Osteocyte (in vitro differentiated cells): ENCODE results near the gene HEPN1. TPM values are rescaled to one million over a fixed set of nuclear protein-coding genes. Genes with fewer than 3 reads are reported as not detected.

Experiments
- DNase-seq: peaks from one replicate; pipeline ENCODE4 v3.0.0; 2021; ENCODE audit warnings: mixed read lengths; ENCODE audit not compliant: unreplicated experiment; ENCODE audit errors: extremely low spot score
- H3K27ac Mint-ChIP-seq: one replicate; pipeline ENCODE4 v1.8.0; 2021; ENCODE audit warnings: mild to moderate bottlenecking, mixed read lengths; ENCODE audit not compliant: unreplicated experiment
- H3K27me3 Mint-ChIP-seq: one replicate; pipeline ENCODE4 v1.8.0; 2021; ENCODE audit warnings: mixed read lengths; ENCODE audit not compliant: unreplicated experiment
- H3K36me3 Mint-ChIP-seq: one replicate; pipeline ENCODE4 v1.8.0; 2021; ENCODE audit warnings: mixed read lengths; ENCODE audit not compliant: unreplicated experiment
- H3K4me1 Mint-ChIP-seq: one replicate; pipeline ENCODE4 v1.8.0; 2021; ENCODE audit warnings: mixed read lengths; ENCODE audit not compliant: unreplicated experiment
- H3K4me3 Mint-ChIP-seq: one replicate; pipeline ENCODE4 v1.8.0; 2021; ENCODE audit warnings: mild to moderate bottlenecking, moderate library complexity, mixed read lengths; ENCODE audit not compliant: unreplicated experiment
- H3K9me3 Mint-ChIP-seq: one replicate; pipeline ENCODE4 v1.8.0; 2021; ENCODE audit warnings: mixed read lengths; ENCODE audit not compliant: unreplicated experiment
- total RNA-seq: library from RNA; stranded (reverse); gene quantifications from 2 replicates; pipeline ENCODE4 v1.2.1, GENCODE V29; 2021
- TF ChIP-seq, protein P1 (sequence below): fragments of 200-600 bp; sonication (generic); IDR thresholded peaks from 2 replicates; pipeline ENCODE4 v1.5.0; 2021; ENCODE audit warnings: antibody characterized with exemption, mild to moderate bottlenecking, moderate library complexity

Gene HEPN1
- total RNA-seq, 1 donor from 2014 or later = not detected

DNA sequence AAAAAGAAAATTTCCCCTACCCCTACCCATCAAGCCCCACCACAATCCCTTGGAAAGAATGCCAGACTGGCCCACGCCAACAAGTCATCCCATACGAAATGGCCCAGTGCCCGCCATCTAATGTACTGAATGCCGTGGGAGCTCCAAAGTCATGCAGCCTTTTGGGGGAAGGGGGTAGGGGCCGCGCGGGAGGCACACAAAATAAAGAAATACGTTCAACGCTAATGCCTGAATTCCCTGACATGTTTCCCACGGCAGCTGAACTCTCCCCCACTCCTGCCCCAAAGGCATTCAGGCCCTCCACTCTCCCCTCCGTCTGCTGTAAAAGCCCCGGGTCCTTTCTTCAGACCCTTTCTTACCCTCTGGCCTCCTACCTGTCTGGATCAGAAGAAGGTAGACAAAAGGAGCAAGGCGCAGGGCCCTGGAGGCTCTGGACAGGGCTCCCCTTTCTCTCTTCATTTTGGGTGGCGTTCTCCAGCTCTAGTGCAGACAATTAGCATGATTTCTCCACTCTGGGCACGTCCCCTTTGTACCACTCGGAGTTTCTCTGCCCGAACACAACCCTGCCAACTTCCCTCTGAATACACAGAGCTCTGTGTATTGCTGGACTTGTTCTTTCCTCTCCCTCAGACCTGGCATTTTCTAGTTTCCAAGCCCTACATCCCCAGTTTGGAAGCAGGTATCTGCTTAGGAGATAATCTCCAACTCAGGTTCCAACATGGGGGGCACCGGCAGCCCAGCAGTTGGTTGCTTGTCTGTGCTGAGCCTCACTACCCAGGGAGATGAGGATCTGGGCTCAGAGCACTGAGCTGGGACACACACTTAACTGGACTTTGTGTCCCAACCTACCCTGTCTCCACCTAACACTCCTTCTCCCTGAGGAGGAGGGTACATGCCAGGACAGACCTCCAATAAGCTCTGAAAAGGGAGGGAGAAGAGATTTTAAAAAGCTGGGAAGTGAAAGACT lies 16.8 kb downstream of the HEPN1 start, which contains the start of gene HEPACAM:
TSS of gene HEPACAM (minus strand) at position 500 of the 967 bp plus-strand sequence. CDS start at position 459, 41 bp downstream.
- Mint-ChIP-seq H3K36me3 (no peaks in the 10 kb centered on the region), H3K4me1 (no peaks in the 10 kb centered on the region), H3K9me3 (no peaks in the 10 kb centered on the region), H3K4me3 (no peak within 1 kb of the TSS), H3K27me3 (peaks cover 17% of the 10 kb centered on the region), H3K27ac (no peak within 1 kb of the TSS)
- TF ChIP-seq, protein P1, sequence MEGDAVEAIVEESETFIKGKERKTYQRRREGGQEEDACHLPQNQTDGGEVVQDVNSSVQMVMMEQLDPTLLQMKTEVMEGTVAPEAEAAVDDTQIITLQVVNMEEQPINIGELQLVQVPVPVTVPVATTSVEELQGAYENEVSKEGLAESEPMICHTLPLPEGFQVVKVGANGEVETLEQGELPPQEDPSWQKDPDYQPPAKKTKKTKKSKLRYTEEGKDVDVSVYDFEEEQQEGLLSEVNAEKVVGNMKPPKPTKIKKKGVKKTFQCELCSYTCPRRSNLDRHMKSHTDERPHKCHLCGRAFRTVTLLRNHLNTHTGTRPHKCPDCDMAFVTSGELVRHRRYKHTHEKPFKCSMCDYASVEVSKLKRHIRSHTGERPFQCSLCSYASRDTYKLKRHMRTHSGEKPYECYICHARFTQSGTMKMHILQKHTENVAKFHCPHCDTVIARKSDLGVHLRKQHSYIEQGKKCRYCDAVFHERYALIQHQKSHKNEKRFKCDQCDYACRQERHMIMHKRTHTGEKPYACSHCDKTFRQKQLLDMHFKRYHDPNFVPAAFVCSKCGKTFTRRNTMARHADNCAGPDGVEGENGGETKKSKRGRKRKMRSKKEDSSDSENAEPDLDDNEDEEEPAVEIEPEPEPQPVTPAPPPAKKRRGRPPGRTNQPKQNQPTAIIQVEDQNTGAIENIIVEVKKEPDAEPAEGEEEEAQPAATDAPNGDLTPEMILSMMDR = no peak
- DNase-seq = no peak

DNA sequence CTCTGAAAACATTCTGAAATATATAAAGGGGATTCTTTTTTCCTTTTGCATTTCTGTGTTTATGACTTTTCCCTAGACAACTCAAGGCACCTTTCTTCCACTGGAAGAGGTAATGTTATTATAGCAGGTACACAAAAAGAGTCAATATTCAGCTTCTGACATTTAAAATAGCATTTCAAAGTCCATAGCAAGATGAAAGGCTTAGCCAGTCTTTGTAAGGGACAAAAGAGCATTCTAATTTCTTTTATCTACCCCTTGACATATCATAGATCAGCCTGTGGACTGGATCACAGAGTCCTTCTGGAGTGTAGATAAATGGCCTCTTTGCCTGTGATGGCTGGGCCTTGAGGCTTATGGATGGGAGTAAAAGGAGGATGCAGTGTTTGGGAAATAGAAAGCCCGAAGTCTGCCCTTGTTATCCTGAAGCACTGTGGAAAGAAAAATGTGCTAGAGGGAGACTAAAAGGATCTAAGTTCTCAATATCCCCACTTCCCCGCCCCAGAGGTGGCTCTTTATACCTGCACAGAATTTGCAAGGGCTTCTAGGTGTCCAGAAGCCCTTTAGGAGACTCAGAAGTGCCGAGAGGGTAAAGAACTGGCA lies 18.4 kb downstream of the HEPN1 start:
- TF ChIP-seq, protein P1 = no peak
- Mint-ChIP-seq H3K9me3 (no peaks in the 10 kb centered on the region), H3K4me1 (no peaks in the 10 kb centered on the region), H3K27me3 (peaks cover 19% of the 10 kb centered on the region), H3K27ac (no peak overlapping the region), H3K4me3 (no peak overlapping the region), H3K36me3 (no peaks in the 10 kb centered on the region)
- no peak for DNase-seq

DNA sequence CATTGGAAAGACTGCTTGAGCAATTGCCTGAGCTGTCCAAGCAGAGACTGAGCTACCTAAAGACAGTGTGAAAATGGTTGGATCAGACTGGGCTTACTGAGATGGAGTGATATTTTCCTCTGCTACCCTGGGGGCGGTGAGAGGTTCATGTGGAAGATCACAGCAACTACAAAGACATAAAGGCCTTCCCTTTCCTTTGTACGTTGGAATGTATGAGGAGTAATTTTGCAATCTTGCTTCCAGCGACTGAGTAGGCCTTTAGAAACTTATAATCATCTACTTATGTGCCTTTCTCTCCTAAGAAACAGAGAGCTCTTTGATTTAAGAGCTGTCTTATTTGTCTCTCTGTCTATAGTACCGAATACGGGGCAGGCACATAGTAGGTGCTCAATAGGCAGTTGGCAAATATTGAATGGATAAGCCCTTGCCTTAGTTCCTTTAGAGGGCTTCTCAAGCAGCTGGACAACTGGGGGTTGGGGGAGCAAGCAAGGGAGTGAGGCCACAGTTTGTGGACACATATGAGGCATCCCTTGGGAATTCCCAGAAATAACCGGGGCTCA lies 19.2 kb downstream of the HEPN1 start:
- TF ChIP-seq, protein P1 = no peak
- peaks cover 21% of the 10 kb centered on the region for H3K27me3 Mint-ChIP-seq
- no peaks in the 10 kb centered on the region for H3K4me1 Mint-ChIP-seq
- no peak for DNase-seq
- no peaks in the 10 kb centered on the region for H3K9me3 Mint-ChIP-seq
- H3K27ac Mint-ChIP-seq = no peak overlapping the region
- no peaks in the 10 kb centered on the region for H3K36me3 Mint-ChIP-seq
- H3K4me3 Mint-ChIP-seq = no peak overlapping the region

DNA sequence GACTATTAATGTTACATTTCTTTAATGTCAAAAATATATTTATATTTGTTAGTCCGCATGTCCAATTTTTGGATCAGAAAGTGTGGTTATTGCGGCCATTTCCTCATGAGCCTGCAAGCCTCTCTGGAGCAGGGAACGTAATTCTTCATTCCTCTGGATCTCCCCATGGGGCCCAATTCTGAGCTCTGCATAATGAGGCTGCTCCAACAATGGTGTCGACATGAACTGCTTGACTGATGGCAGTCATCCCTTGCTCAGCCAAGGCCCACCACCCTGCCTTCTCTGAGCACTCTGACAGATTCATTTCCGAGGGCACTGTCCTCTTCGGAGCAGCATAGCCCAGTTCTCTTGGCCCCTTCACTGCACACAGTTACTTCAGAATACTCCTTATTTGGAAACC lies 19.9 kb downstream of the HEPN1 start:
- no peak for DNase-seq
- peaks cover 21% of the 10 kb centered on the region for H3K27me3 Mint-ChIP-seq
- no peak overlapping the region for H3K27ac Mint-ChIP-seq
- H3K36me3 Mint-ChIP-seq = no peaks in the 10 kb centered on the region
- no peaks in the 10 kb centered on the region for H3K9me3 Mint-ChIP-seq
- H3K4me1 Mint-ChIP-seq = no peaks in the 10 kb centered on the region
- H3K4me3 Mint-ChIP-seq = no peak overlapping the region
- TF ChIP-seq, protein P1 = no peak

DNA sequence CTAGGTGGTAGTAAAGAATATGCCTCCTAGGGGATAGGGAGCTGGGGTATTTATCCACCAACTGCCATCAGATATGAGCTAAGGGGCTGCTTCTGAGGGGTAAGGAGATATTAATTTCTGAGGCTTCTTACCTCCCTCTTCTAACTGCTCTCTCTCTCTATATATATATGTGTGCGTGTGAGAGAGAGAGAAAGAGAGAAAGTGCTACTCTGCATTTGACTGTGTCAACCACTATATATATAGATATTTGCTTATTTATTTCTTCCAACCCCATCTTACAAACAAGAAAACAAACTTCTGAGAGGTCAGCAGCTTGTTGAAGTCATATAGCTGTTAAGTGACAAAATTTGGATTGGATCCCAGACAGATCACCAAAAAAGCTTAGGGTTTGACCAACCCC lies 22.7 kb downstream of the HEPN1 start:
- Mint-ChIP-seq H3K36me3 (no peaks in the 10 kb centered on the region), H3K27ac (no peak overlapping the region), H3K4me1 (peaks cover 3% of the 10 kb centered on the region), H3K9me3 (no peaks in the 10 kb centered on the region), H3K4me3 (no peak overlapping the region), H3K27me3 (peaks cover 12% of the 10 kb centered on the region)
- TF ChIP-seq, protein P1 = no peak
- no peak for DNase-seq
